Measurements from ENCODE around the gene NDE1. TPM values are rescaled to one million over a fixed set of nuclear protein-coding genes. Genes with fewer than 3 reads are reported as not detected.
"Not testable (repeated sequence)": the region's sequence is repeated elsewhere in the genome, so short reads cannot be mapped to it uniquely, and the experiment has no call there.

The NDE1 gene
- polyA plus RNA-seq, 4 donors, result 40.8 to 45.4 (median 42.8) TPM

DNA sequence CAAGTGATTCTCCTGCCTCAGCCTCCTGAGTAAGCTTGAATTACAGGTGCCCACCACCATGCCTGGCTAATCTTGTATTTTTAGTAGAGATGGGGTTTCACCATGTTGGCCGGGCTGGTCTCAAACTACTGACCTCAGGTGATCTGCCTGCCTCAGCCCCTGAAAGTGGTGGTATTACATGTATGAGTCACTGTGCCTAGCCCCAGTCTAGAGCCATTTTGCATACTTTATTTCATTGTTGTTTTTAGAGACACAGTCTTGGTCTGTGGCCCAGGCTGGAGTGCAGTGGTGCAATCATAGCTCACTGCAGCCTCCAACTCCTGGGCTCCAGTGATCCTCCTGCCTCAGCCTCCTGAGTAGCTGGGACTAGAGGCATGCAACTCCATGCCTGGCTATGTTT lies 42.5 kb downstream of the NDE1 start:
- DNase-seq (ENCODE audit: low read depth in 4 of 4, low spot score in 3 of 4), result not testable (repeated sequence)

DNA sequence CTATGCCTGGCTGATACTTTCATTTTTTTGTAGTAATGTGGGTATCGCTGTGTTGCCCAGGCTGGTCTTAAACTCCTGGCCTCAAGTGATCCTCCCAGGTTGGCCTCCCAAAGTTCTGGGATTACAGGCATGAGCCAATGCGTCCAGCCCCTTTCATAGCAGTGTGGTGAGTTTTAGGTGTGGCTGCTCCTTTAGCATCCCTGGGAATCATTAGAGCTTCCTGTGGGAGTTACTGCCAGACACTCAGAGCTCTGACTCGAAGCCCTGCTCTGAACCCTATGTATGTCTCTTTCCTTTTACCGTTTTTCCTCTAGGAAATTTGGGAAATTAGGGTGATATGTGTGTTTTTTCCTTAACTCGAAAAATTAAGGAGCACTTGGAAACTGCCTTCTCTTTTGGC lies 44.5 kb downstream of the NDE1 start:
- no peak for DNase-seq (ENCODE audit: low read depth in 4 of 4, low spot score in 3 of 4)

DNA sequence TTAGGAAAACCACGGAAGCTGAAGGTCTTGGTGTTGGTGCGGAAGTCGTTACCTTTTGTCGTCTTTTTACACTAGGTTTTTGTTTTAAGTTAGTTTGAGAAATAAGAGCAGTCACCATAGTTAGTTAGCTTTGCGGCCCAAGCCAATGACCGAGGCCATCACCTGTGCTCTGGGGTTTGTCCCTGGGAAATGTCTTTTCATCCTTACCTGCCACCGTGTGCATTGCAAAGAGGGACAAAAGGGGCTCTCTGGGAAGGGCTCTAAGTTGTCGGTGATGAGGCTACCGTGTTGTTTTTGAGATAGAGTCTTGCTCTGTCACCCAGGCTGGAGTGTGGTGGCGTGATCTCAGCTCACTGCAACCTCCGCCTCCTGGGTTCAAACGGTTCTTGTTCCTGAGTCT lies 49.8 kb downstream of the NDE1 start:
- no peak for DNase-seq (ENCODE audit: low read depth in 4 of 4, low spot score in 3 of 4)

DNA sequence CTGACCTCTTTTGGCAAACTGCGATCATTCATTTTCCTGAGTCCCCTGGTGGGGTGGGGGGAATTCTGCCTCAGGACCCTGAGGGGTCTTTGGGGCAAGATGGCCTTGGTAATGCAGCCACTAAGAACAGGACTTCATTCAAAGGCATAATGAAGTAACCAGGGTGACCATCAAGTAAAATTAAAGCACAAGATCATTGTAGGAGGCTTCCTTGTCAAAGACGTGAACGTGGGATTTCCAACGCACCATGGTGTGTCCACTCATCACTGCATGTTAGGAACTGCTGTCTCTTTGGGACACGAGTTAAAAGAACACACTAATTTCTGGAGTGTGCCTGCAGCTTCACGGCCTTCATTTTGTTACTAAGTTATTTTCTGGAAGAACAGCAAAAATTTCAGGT lies 51.3 kb downstream of the NDE1 start:
- no peak for DNase-seq (ENCODE audit: low read depth in 4 of 4, low spot score in 3 of 4)

DNA sequence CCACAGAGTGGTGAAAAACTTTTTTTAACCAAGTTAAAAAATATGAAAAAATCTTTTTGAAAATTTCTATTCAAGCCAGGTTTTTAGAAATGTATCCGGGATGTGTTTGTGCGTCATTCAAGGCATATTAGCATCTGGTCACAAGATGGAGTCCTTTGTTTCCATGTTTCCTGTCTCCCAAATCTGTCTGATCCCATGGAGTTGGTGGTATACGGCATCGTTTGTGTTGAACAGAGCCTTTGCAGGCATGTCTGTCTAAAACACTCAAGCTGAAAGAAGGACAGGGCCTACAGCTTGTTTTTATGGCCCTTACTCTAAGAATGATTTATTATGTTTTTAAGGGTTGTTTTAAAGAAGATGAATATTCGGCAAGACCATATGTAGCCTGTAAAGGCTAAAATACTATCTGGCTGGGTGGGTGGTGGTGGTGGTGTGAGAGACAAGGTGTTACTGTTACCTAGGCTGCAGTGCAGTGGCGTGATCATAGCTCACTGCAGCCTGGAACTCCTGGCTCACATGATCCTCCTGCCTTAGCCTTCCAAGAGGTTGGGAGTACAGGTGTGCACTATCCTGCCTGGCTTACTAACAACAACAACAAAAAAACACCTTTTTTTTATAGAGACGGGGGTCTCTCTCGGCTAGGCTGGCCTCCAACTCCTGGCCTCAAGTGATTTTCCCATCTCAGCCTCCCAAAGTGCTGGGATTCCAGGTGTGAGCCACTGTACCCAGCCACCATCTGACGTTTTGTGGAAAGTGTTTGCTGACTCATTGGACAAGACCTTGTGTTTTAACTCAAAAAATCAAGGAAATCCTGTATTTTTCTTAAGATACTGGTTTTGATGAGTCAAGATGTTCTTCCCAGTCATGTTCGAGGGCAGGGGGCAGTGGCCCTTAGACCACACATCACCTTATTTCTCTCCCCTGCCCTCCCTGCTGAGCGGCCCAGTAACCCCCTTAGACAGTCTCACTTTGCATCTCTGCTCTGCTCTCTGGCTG lies 52.2 kb downstream of the NDE1 start:
- no peak for DNase-seq (ENCODE audit: low read depth in 4 of 4, low spot score in 3 of 4)

DNA sequence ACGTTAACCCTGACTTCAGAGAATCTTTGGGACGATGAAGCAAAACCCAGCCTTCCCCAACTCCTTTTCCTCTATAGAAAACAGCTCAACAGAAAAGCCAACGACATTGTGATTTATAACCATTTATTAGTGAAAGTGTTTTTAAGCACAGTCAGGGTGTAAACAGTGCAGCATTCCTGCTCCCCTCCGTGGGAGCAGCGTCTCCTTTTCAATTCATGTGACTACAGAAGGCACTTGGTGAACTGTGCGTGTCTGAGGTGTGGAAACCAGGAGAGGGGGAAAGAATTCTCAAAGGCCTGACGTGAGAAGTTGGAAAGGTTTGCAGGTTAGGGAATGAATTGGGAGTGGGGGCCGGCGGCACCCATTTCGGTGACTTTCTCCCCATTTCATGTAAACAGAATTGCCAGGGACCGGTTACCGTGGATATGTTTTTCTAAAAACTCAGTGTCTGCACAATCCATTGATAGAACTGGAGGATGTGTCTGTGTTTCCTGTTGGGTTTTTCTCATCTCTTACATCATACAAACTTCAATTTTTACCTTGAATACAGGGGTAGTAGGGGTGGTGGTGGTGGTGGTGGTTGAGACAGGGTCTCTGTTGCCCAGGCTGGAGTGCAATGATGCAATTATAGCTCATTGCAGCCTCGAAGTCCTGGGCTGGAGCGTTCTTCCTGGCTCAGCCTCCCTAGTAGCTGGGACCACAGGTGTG lies 53.1 kb downstream of the NDE1 start:
- no peak for DNase-seq (ENCODE audit: low read depth in 4 of 4, low spot score in 3 of 4)

DNA sequence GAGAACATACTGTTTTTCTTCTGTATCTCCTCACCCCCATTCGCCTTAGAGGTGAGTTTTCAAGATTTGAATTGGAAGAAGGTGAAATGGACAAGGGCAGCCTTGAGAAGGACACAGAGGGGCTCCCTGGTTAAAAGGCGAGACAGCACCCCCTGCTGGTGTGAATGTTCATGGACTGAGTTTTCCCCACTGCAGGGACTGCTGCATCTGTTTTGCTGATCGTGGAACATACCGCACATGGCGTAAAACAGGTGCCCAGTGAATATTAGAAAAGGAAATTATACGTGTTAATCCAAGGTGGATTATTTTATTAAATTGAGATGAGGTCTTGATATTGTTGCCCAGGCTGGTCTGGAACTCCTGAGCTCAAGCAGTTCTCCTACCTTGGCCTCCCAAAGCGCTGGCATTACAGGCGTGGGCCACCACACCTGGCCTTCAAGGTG lies 54.5 kb downstream of the NDE1 start:
- peak; percentile 18 to 45 (median 24) for DNase-seq (ENCODE audit: low read depth in 4 of 4, low spot score in 3 of 4)

DNA sequence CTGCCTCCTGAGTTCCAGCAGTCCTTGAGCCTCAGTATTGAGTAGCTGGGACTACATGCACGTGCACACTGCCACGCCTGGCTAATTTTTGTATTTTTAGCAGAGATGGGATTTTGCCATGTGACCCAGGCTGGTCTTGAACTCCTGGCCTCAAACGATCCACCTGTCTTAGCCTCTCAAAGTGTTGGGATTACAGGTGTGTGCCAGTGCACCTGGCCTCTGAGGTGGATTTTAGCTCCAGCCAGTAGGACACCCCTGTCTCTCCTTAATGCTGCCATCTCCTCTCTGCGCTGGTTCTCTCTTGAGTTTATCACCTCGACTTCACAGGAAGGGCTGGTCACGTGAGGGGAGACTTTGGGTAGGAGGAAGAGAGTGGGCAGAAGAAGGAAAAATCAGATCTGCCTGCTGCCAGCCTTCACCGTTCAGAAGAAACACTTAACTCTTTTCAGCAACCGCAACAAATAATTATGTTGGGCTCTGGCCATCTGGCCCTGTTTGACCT lies 55.1 kb downstream of the NDE1 start:
- no peak for DNase-seq (ENCODE audit: low read depth in 4 of 4, low spot score in 3 of 4)

DNA sequence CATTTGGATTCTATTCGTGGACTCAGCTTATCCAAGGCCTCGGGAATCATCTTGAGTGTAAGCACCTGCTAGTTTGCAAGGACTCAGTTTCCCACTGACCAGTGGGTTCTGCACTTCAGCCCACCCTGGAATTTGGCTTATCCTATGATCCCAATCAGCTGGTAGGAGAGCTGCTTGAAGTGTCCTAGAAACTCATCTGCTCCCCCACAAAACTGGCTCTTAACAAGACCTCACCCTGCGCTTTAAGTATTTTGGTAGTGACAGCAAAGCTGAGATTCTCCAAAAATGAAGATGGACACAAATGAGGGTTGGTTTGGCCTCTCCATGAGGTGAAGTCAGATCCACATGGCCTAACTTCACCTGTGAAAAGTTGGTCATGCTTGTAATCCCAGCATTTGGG lies 57.3 kb downstream of the NDE1 start:
- DNase-seq (ENCODE audit: low read depth in 4 of 4, low spot score in 3 of 4), result no peak

DNA sequence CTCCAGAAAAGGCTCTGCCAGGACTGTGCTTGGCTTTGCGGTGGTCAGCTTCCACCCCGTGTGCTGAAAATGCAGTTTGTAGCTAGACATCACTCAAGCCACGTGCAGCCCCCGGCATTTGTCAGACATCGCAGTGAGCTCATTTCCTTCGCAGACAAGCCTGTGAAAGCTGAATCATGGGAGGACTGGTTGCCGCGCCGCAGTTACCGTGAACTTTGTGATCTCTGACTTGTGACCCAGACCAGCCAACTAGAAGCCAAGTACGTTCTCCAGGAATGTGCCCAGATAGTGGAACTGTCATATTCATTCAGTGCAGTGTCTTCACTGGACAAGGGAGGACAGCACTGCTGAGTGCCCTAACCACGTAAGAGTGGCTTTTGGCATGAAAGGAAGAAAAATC lies 58.1 kb downstream of the NDE1 start:
- no peak for DNase-seq (ENCODE audit: low read depth in 4 of 4, low spot score in 3 of 4)

DNA sequence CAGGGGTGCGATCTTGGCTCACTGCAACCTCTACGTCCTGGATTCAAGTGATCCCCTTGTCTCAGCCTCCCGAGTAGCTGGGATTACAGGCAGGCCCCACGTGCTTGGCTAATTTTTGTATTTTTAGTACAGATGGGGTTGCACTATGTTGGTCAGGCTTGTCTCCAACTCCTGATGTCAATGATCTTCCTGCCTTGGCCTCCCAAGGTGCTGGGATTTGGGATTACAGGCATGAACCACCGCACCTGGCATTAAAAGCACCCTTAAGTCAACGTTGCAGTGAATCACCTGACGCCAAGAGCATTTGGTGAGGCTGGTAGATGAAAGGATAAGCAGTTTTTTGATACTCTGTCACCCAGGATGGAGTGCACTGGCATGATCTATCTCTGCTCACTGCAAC lies 59.0 kb downstream of the NDE1 start:
- no peak for DNase-seq (ENCODE audit: low read depth in 4 of 4, low spot score in 3 of 4)

DNA sequence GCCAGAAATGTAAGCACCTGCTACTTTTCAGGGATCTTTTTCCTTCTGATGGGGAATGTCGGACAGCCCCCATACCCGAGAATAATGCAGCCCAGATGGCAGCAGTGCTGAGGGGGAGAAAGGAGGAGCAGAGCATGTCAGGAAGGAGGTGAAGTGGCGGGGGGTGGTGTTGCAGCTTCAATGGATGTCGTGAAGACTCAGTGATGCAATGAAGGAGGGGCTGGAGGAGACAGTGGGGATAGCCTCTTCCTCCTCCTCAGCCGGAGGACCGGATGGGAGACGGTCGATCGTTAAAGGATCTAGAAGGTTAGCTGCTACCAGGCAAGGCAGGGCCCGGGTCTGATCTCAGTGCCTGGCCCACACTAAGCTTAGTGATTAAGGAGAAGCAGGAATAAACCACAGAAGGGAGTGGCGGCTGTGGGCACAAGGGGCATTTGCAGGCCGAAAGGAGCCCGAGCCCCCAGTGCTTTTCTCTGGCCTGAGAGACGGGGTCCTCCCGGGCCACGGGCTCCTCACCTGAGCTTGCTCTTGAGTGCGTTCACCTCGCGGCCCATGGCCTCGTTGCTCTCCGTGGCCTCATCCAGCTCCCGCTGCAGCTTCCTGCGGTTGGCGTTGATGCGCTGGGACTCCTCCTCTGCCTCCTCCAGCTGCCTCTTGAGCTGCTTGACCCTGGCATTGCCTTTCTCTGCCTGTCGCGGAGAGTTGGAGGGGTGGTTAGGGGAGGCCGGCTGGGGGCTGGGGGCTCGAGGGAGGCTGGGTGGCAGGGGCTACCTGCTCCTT lies 64.5 kb downstream of the NDE1 start:
- DNase-seq (ENCODE audit: low read depth in 4 of 4, low spot score in 3 of 4), result no peak

DNA sequence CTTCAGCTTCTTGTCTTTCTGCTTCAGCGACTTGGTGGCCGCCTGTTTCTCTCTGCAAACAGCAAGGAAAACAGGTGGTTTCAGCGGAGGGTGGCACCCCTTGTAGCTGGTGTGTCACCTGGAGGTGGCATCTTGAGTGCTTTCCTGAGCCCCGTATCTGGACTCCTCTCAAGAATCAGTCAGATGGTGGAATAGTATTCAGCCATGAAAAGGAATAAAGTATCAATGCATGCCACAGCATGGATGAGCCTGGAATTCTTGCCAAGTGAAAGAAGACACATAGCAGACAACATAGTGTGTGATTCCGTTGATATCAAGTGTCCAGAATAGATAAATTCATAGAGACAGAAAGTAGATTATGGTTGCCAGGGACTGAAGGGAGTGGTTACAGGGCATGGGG lies 65.2 kb downstream of the NDE1 start:
- no peak for DNase-seq (ENCODE audit: low read depth in 4 of 4, low spot score in 3 of 4)

DNA sequence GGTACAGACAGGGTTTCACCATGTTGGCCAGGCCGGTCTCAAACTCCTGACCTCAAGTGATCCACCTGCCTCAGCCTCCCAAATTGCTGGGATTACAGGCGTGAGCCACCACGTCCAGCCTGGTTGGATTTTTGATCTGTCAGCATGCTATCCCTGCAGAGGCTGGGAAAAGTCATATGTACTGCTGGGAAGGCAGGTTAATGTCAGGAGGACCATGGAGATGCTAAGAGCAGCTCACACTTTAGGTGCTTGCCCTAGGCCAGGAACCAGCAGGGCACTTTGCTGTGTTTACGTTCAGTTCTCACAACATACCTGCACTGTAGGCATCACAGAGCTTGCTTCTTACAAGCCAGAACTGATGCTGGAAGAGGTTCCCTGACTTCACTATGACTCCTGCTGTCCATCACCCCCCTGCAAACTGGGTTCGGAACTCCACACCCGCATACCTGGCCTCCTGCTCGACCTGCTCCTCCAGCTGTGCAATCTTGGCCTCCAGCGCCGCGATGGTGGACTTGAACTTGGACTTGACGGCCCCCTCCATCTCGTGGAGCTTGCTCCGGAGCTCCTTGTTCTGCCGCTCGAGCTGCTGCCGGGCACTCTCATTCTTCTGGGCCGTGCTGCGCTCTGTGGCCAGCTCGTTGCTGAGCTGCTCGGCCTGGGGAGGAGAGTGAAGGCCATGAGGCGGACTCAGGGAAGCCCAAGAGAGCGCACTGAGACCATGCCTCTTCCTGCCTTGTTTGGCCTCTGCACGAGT lies 66.8 kb downstream of the NDE1 start:
- no peak for DNase-seq (ENCODE audit: low read depth in 4 of 4, low spot score in 3 of 4)

DNA sequence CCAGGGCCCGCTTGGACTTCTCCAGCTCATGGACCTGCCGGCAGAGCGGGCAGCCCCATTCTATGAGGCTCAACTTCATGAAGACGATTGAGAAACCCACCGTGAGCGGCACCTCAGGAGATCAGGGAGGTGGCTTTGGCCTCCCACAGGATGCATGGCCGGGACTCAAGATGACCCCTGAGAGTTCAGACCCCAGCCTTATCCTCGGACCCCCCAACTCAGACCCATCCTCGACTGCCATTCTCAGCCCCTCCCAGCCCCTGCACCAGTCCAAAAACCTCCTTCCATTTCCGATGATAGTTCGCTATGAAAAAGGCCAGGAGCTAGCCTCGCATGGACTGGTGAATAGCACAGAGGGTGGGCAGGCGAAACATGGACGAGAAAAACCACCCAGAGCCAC lies 71.0 kb downstream of the NDE1 start:
- no peak for DNase-seq (ENCODE audit: low read depth in 4 of 4, low spot score in 3 of 4)

DNA sequence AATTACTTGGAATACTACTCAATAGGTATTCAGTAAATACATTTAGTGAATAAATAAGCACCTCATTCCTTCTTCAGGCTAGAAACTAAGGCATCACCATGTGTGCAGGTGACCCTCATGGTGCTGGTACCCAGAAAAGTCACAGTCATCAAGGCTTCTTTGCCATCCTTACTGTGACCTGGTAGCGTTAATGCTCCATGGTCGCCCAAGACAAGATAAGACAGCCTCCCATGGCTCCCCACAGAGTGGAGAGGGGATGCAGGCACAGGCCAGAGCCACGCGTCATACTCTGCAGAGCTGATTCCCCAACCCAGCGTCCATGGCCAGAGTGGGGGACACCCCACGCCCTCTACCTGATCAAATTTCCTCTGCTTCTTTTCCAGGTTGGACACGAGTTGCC lies 73.8 kb downstream of the NDE1 start:
- DNase-seq (ENCODE audit: low read depth in 4 of 4, low spot score in 3 of 4), result no peak

DNA sequence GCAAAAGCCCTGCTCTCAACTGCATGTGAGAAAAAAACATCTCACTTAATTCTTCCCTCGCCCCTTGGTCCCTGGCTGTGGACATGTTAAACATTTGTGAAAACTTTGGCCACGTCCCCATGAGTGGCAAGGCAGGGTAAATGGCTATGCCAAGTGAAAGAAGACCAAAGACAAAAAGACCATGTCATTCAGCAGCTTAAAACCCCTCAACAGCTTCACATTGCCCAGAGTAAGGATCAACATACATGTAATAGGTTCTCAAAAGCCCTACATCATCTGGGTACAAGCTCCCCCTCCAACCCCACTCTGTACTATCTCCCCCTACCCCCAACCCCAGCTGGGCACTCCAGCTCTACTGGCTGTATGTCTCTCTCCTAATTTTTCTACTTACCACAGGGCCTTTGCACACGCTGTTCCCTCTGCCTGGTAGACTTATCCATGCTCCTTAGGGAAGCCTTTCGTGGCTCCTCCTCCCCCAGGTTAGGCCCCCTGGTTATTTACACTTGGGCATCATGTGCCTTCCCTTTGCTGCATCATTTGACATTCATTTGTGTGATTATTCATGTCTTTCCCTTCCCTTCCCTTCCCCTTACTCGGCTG lies 75.7 kb downstream of the NDE1 start:
- DNase-seq (ENCODE audit: low read depth in 4 of 4, low spot score in 3 of 4), result no peak

DNA sequence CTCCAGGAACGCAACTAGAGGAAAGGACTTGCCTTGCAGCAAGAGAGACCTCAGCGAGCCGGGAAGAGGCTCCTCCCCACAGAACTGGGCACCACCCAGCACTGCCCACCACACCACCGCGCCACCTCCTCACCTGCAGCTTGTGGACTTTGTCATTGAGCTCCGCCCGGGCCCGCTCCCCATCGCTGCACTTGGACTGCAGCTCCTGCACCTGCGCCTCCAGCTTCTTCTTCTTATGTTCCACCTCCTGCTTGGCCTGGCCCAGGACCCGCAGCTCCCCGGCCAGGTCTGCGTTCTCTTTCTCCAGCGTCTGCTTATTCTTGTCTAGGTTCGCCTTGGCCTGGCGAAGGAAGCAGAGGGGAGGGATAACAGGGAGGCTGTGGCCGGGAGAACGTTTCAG lies 76.7 kb downstream of the NDE1 start:
- no peak for DNase-seq (ENCODE audit: low read depth in 4 of 4, low spot score in 3 of 4)

DNA sequence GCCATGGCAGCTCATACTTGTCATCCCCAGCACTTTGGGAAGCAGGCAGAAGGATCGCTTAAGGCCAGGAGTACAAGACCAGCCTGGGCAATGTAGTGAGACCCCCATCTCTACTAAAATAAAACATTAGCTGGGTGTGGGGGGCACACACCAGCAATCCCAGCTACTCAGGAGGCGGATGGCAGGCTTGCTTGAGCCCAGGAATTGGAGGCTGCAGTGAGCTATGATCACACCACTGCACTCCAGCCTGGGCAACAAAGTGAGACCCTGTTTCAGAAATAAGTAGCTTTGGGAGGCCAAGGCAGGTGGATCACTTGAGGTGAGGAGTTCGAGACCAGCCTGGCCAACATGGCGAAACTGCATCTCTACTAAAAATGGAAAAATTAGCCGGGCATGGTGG lies 77.7 kb downstream of the NDE1 start:
- not testable (repeated sequence) for DNase-seq (ENCODE audit: low read depth in 4 of 4, low spot score in 3 of 4)

DNA sequence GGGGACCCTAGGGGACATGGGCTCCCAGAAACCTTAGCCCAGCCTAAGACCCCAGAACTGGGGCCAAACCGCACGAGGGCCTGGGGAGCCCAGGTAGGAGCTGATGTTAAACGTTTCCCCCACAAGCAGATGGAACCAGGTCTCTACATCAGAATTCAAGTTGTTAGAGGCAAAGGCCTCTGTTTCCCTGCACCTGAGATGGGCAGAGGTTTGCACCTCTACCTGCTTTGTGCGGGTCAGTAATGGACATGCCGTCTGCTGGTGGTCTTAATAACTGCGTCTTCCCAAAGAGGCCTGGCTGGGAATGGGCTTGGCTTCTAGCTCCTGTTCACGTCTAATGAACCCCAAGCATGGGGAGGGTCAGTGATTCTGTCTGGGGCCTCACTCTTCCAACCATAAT lies 79.1 kb downstream of the NDE1 start:
- no peak for DNase-seq (ENCODE audit: low read depth in 4 of 4, low spot score in 3 of 4)
